Kidney (tissue), 14 donors: Measurements from ENCODE around the gene MOB4. TPM values are rescaled to one million over a fixed set of nuclear protein-coding genes. Genes with fewer than 3 reads are reported as not detected.
"Not testable (repeated sequence)": the region's sequence is repeated elsewhere in the genome, so short reads cannot be mapped to it uniquely, and the experiment has no call there.

Source experiments
- DNase-seq, 5 donors: peaks; one replicate each; pipeline ENCODE4 v3.0.0-alpha.2; 2013 to 2020
- FAIRE-seq: peaks from 2 replicates; lab custom pipeline; 2012; peaks lifted over from hg19 to GRCh38; lab: Jason Lieb, UNC
- H3K27ac ChIP-seq, 2 donors: one replicate each; pipeline ENCODE4 v1.7.0; 2013; ENCODE audit warnings: low read depth in 2 of 2, low read length in 2 of 2, inconsistent platforms in 1 of 2
- H3K27me3 ChIP-seq: one replicate; pipeline ENCODE4 v1.7.1; 2013; ENCODE audit warnings: low read length, inconsistent platforms; ENCODE audit not compliant: control insufficient read depth, insufficient read depth
- H3K36me3 ChIP-seq, 3 donors: one replicate each; pipeline versions ENCODE4 v1.7.0 to v1.7.1; 2013; ENCODE audit warnings: low read length in 3 of 3, control low read depth in 1 of 3, inconsistent platforms in 1 of 3; ENCODE audit not compliant: insufficient read depth in 3 of 3, control insufficient read depth in 2 of 3
- H3K4me1 ChIP-seq, 3 donors: one replicate each; pipeline versions ENCODE4 v1.7.0 to v1.7.1; 2013; ENCODE audit warnings: low read length in 3 of 3, inconsistent platforms in 1 of 3, low read depth in 1 of 3; ENCODE audit not compliant: control insufficient read depth in 2 of 3, insufficient read depth in 2 of 3
- H3K4me3 ChIP-seq, 3 donors: one replicate each; pipeline versions ENCODE4 v1.7.0 to v1.8.1; 2013; ENCODE audit warnings: low read length in 3 of 3, control low read depth in 1 of 3, inconsistent platforms in 1 of 3
- H3K9ac ChIP-seq, 3 donors: one replicate each; pipeline versions ENCODE4 v1.7.0 to v1.7.1; 2013; ENCODE audit warnings: low read length in 3 of 3, control low read depth in 1 of 3, inconsistent platforms in 1 of 3
- H3K9me3 ChIP-seq, 3 donors: one replicate each; pipeline versions ENCODE4 v1.7.0 to v1.7.1; 2013; ENCODE audit warnings: low read length in 3 of 3, control low read depth in 1 of 3, inconsistent platforms in 1 of 3; ENCODE audit not compliant: control insufficient read depth in 2 of 3, insufficient read depth in 1 of 3
- intact Hi-C: fragments of 100-400 bp; cut with DNase I; formaldehyde crosslinking; loops from one replicate; pipeline ENCODE4 v1.11.1; 2022
- polyA plus RNA-seq: library from polyadenylated mRNA; stranded (reverse); fragments of 350-450 nt; fragmentation: Illumina TruSeq; extraction: RNeasy Lipid Tissue Mini Kit (QIAGEN cat#74804); gene quantifications from one replicate; pipeline ENCODE4 v1.2.3, GENCODE V29; 2014; ENCODE audit warnings: low read depth, low replicate concordance; ENCODE audit not compliant: insufficient read depth
- total RNA-seq: library from RNA; stranded (reverse); fragmentation: NEBNext Ultra II Directional; extraction: Animal tissue kit (Norgen Biotek cat#: 25700); gene quantifications from one replicate; pipeline ENCODE4 v1.2.1, GENCODE V29; 2021
- TF ChIP-seq, protein P1 (sequence below): IDR thresholded peaks from 3 replicates; pipeline ENCODE4 v1.5.1; 2012; ENCODE audit warnings: mild to moderate bottlenecking, moderate library complexity, borderline replicate concordance; ENCODE audit not compliant: insufficient read depth; ENCODE audit errors: extremely low read depth
- donor health status: control.
- donor health status: control.
- donor health status: control.
- donor health status: control.
- donor health status: control.
- donor health status: DM: yes; HTN: yes; CAD: no.
- donor health status: Normal renal cell carcinoma (clear cell type).

MOB4 gene
- total and polyA plus RNA-seq, 2 donors from 2014 or later = 16.5 to 23.0 TPM

- DNase-seq (no peak), FAIRE-seq (no peak)
- Histone ChIP-seq H3K4me3 (no peak overlapping the region), H3K9me3 (no peaks in the 10 kb centered on the region), H3K27ac (no peak overlapping the region), H3K36me3 (peaks cover 0 to 7% (median 6%) of the 10 kb centered on the region in 3 donors), H3K4me1 (no peaks in the 10 kb centered on the region), H3K27me3 (no peaks in the 10 kb centered on the region), H3K9ac (no peak overlapping the region)
- intact Hi-C loops = no loop called here
- TF ChIP-seq, protein P1, sequence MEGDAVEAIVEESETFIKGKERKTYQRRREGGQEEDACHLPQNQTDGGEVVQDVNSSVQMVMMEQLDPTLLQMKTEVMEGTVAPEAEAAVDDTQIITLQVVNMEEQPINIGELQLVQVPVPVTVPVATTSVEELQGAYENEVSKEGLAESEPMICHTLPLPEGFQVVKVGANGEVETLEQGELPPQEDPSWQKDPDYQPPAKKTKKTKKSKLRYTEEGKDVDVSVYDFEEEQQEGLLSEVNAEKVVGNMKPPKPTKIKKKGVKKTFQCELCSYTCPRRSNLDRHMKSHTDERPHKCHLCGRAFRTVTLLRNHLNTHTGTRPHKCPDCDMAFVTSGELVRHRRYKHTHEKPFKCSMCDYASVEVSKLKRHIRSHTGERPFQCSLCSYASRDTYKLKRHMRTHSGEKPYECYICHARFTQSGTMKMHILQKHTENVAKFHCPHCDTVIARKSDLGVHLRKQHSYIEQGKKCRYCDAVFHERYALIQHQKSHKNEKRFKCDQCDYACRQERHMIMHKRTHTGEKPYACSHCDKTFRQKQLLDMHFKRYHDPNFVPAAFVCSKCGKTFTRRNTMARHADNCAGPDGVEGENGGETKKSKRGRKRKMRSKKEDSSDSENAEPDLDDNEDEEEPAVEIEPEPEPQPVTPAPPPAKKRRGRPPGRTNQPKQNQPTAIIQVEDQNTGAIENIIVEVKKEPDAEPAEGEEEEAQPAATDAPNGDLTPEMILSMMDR = no peak
Observed at GRCh38 chr2:197480165-197481036, 35.5 kb upstream of the MOB4 start.

GRCh38 chr2:197484248-197484647 is 31.6 kb upstream of the MOB4 start:
- peaks cover 0 to 25% (median 16%) of the 10 kb centered on the region in 3 donors for H3K36me3 ChIP-seq
- H3K27me3 ChIP-seq, intact Hi-C loops, H3K4me3 ChIP-seq, FAIRE-seq, H3K9ac ChIP-seq, H3K9me3 ChIP-seq, H3K4me1 ChIP-seq, DNase-seq, H3K27ac ChIP-seq: not testable (repeated sequence)

DNA sequence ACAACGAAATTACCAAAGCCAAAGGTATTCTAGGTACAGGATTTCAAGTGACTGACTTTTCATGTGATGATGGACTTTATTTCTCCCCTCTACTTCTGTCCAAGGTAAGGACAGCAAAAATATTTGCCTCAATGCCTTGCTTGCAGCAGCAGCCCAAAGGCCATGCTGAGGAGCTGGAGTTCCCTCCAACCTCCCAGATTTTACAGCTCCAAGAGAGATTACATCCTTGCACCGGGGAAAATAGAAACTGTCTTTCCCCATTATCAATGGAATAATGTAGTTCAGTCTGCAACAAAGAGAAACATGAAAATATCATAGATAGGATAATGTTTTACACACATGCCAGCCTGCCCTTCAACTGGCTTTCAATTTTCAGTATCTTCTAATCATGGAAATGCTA is 29.7 kb upstream of the MOB4 start:
- no peak for FAIRE-seq
- TF ChIP-seq, protein P1 = no peak
- no peak for DNase-seq
- Histone ChIP-seq H3K27ac (no peak overlapping the region), H3K9me3 (no peaks in the 10 kb centered on the region), H3K4me3 (no peak overlapping the region), H3K36me3 (peaks cover 2 to 44% (median 25%) of the 10 kb centered on the region in 3 donors), H3K4me1 (no peaks in the 10 kb centered on the region), H3K9ac (no peak overlapping the region), H3K27me3 (no peaks in the 10 kb centered on the region)
- intact Hi-C loops = no loop called here

DNA sequence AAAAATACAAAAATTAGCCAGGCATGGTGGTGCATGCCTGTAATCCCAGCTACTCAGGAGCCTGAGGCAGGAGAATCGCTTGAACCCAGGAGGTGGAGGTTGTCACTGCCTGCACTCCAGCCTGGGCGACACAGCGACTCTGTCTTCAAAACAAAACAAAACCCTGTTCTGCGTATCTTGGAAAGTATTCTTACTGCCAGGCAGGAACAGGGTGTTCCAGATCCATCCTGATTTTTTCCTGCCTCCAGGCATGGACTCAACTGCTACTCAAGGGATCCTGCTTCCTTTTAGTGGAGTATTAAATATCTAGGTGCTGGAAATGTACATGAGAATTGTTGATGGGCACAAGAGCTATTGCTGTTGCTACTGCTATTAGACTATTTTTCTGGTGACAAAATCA is 28.5 kb upstream of the MOB4 start:
- no peaks in the 10 kb centered on the region for H3K27me3 ChIP-seq
- no peak for DNase-seq
- intact Hi-C loops = no loop called here
- FAIRE-seq = no peak
- no peaks in the 10 kb centered on the region for H3K4me1 ChIP-seq
- H3K36me3 ChIP-seq = peaks cover 2 to 53% (median 29%) of the 10 kb centered on the region in 3 donors
- peak overlapping the region in 1 of 2 donors; percentile 3 for H3K27ac ChIP-seq
- no peak overlapping the region for H3K4me3 ChIP-seq
- TF ChIP-seq, protein P1 = no peak
- no peaks in the 10 kb centered on the region for H3K9me3 ChIP-seq
- H3K9ac ChIP-seq = no peak overlapping the region
